Dermis blood vessel endothelial cell (primary cell): Measurements from ENCODE around the gene OLFML2B. TPM values are rescaled to one million over a fixed set of nuclear protein-coding genes. Genes with fewer than 3 reads are reported as not detected.

ENCODE experiments used
- DNase-seq: peaks from one replicate; pipeline ENCODE4 v3.0.0; 2010
- total RNA-seq: library from RNA; depleted of rRNA; stranded (reverse); fragments of >200 nt; gene quantifications from 2 replicates; pipeline ENCODE4 v1.2.3, GENCODE V29; 2014

Gene OLFML2B
- total RNA-seq, 1 donor from 2014 or later: 0.17 TPM

DNA sequence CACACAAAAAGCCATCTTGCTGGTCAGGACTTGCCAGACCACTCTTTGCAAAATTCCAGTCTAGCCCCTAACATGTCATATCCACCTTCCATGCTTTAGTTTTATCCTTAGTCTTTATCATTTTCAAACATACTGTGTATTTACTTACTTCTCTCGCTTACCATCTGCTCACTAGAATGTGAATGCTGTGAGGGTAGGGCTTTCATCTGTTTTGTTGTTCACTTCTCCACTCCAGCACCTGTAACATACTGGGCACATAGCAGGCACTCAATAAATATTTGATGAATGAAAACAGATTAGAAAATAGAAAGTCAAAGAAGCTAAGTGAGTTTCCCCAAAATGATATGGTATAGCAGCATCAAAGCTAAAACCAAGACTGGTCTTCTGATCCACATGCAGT lies 79.9 kb downstream of the OLFML2B start:
- DNase-seq: no peak

GRCh38 chr1:161941726-161942436 lies 81.8 kb downstream of the OLFML2B start:
- no peak for DNase-seq

- no peak for DNase-seq
These were observed 82.6 kb downstream of the OLFML2B start for GRCh38 chr1:161940866-161941591.

- DNase-seq: no peak
These were observed 86.9 kb downstream of the OLFML2B start for GRCh38 chr1:161936786-161937185.

DNA sequence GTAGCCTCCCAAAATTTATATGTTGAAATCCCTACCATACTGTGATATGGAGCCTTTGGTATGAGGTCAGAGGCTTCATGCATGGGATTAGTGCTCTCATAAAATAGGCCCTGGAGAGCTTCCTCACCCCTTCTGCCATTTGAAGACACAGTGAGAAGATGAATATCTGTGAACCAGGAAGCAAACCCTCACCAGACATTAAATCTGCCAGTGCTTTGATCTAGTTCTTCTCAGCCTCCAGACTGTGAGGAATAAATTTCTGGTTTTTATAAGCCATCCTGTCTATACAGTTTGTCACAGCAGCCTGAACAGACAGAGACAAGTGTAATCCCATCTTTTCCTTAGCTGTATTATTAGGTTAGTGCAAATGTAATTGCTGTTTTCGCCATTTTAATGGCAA lies 88.4 kb downstream of the OLFML2B start:
- no peak for DNase-seq

DNA sequence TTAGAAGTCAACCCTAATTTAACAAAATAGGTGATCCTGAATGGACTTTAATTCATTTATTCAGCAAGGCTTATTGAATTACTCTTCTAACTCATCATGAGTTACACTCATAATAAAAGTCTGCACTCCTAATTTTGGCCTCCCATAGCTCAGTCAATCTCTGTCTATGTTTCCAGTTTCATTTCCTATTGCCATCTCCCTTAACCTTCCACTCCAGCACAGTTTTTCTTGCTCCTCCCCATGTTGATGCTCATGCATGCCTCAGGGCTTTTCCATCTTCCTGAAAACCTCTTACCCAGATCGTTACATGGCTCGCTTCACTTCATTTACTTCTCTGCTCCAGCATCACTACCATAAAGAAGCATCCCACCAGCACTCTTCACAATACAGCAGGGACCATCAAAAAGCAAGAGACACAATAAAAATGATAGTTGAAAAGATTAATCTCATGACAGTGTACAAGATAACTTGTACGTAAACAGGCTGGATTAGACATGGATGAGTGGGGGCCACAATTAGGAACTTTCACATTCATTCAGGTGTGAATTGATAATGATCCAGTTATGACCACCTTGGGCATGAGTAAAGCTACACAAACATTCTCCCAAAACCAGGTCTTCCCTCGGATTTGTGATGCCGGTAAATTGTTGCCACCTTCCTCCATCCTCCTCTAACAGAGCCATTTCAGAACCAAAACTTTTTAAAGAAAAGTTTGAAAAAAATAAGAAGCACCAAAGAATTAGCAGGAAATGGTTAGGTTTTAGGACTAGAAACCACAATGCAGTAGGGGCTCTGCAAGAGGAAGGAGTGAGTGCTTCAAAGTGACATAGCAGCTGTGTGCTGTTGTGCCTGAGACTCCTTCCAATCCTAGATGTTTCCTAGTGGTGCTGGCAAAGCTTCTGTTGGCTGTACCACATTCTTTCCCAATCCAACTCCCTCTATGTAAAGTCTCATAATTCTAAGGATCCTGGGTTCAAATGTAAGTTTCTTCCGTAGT lies 89.8 kb downstream of the OLFML2B start:
- DNase-seq: no peak

Other genes with a start within 250 kb of the OLFML2B start
- 0.34 and 0.70 TPM in 2 replicates for gene NOS1AP, start 45.8 kb upstream of the OLFML2B start, total RNA-seq